Colonic mucosa (tissue), 4 donors: ENCODE results near the gene SCLT1. TPM values are rescaled to one million over a fixed set of nuclear protein-coding genes. Genes with fewer than 3 reads are reported as not detected.

ENCODE experiments used
- DNase-seq: peaks from one replicate; pipeline ENCODE4 v3.0.0-alpha.2; 2020
- H3K27ac ChIP-seq: fragments of 200-600 bp; one replicate; pipeline ENCODE4 v1.8.0; 2021
- H3K27me3 ChIP-seq: fragments of 200-600 bp; one replicate; pipeline ENCODE4 v1.8.0; 2021
- H3K36me3 ChIP-seq: fragments of 200-600 bp; one replicate; pipeline ENCODE4 v1.8.0; 2021
- H3K4me1 ChIP-seq: fragments of 200-600 bp; one replicate; pipeline ENCODE4 v1.8.0; 2021; ENCODE audit warnings: mild to moderate bottlenecking
- H3K4me3 ChIP-seq: fragments of 200-600 bp; one replicate; pipeline ENCODE4 v1.8.0; 2021
- H3K9ac ChIP-seq, 2 donors: one replicate each; pipeline ENCODE4 v1.7.0; 2013; ENCODE audit warnings: control low read depth in 2 of 2, low read depth in 2 of 2, low read length in 2 of 2
- H3K9me3 ChIP-seq: fragments of 200-600 bp; one replicate; pipeline ENCODE4 v1.8.0; 2021
- intact Hi-C: fragments of 100-400 bp; cut with DNase I; formaldehyde crosslinking; loops from one replicate; pipeline ENCODE4 v1.14.1; 2022
- total RNA-seq, 2 donors: library from RNA; stranded (reverse); fragmentation: NEBNext Ultra II Directional in 1 of 2; extraction: Animal tissue kit (Norgen Biotek cat#: 25700) in 1 of 2; gene quantifications; one replicate each; pipeline ENCODE4 v1.2.1, GENCODE V29; 2021
- TF ChIP-seq, protein P1 (sequence below): fragments of 200-600 bp; IDR thresholded peaks from one replicate; pipeline ENCODE4 v1.8.0; 2022; ENCODE audit warnings: antibody characterized with exemption, mild to moderate bottlenecking
- donor health status: healthy.
- donor health status: DM: no; HTN: no; CAD: no.
- donor health status: DM: no; HTN: no; CAD: no.

SCLT1 gene
- total RNA-seq, 2 donors from 2014 or later, result 8.4 to 13.9 TPM

- H3K27ac ChIP-seq, result no peak overlapping the region
- no peaks in the 10 kb centered on the region for H3K4me1 ChIP-seq
- H3K4me3 ChIP-seq, result no peak overlapping the region
- TF ChIP-seq, protein P1, sequence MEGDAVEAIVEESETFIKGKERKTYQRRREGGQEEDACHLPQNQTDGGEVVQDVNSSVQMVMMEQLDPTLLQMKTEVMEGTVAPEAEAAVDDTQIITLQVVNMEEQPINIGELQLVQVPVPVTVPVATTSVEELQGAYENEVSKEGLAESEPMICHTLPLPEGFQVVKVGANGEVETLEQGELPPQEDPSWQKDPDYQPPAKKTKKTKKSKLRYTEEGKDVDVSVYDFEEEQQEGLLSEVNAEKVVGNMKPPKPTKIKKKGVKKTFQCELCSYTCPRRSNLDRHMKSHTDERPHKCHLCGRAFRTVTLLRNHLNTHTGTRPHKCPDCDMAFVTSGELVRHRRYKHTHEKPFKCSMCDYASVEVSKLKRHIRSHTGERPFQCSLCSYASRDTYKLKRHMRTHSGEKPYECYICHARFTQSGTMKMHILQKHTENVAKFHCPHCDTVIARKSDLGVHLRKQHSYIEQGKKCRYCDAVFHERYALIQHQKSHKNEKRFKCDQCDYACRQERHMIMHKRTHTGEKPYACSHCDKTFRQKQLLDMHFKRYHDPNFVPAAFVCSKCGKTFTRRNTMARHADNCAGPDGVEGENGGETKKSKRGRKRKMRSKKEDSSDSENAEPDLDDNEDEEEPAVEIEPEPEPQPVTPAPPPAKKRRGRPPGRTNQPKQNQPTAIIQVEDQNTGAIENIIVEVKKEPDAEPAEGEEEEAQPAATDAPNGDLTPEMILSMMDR, result no peak
- intact Hi-C loops, result no loop called here
- no peak overlapping the region for H3K9ac ChIP-seq
- no peaks in the 10 kb centered on the region for H3K9me3 ChIP-seq
- H3K27me3 ChIP-seq, result no peaks in the 10 kb centered on the region
- no peak for DNase-seq
- H3K36me3 ChIP-seq, result no peaks in the 10 kb centered on the region
These were observed 171.4 kb downstream of the SCLT1 start for GRCh38 chr4:128921954-128922353.

- intact Hi-C loops, result no loop called here
- TF ChIP-seq, protein P1, result no peak
- no peak for DNase-seq
- no peaks in the 10 kb centered on the region for H3K9me3 ChIP-seq
- no peak overlapping the region for H3K9ac ChIP-seq
- no peaks in the 10 kb centered on the region for H3K4me1 ChIP-seq
- no peak overlapping the region for H3K27ac ChIP-seq
- H3K4me3 ChIP-seq, result no peak overlapping the region
- H3K27me3 ChIP-seq, result no peaks in the 10 kb centered on the region
- H3K36me3 ChIP-seq, result no peaks in the 10 kb centered on the region
These were observed 175.6 kb downstream of the SCLT1 start for GRCh38 chr4:128917781-128918180.

- peak; percentile 24 for DNase-seq
- no peak overlapping the region for H3K27ac ChIP-seq
- no peak overlapping the region for H3K9ac ChIP-seq
- H3K4me1 ChIP-seq, result no peaks in the 10 kb centered on the region
- TF ChIP-seq, protein P1, result no peak
- no peaks in the 10 kb centered on the region for H3K36me3 ChIP-seq
- H3K27me3 ChIP-seq, result no peaks in the 10 kb centered on the region
- no peak overlapping the region for H3K4me3 ChIP-seq
- intact Hi-C loops, result no loop called here
- H3K9me3 ChIP-seq, result no peaks in the 10 kb centered on the region
These were observed 176.5 kb downstream of the SCLT1 start for GRCh38 chr4:128916832-128917231.

- intact Hi-C loops, result no loop called here
- Histone ChIP-seq H3K9me3 (no peaks in the 10 kb centered on the region), H3K9ac (no peak overlapping the region), H3K27me3 (no peaks in the 10 kb centered on the region), H3K36me3 (no peaks in the 10 kb centered on the region), H3K4me1 (no peaks in the 10 kb centered on the region), H3K27ac (no peak overlapping the region), H3K4me3 (no peak overlapping the region)
- no peak for DNase-seq
- TF ChIP-seq, protein P1, result no peak
These were observed 177.8 kb downstream of the SCLT1 start for GRCh38 chr4:128915544-128915943.

DNA sequence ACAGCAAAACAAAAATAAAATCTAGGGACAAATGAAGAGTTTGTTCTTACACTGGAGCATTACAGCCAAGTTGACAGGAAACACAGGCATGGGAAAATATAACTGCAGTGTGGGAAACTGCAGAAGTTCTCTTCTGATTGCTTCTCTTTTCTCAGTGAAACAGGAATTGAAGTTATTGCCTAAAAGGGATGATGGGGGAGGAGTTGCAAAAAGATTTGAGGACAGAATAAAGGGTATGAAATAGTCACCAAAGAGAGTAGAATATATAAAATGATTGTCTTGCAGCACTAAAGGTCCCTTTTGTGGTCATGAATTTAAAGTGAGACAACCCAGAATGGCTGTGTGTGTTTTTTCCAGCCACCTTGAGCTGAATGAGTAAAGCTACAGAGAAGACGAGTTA is 180.1 kb downstream of the SCLT1 start:
- Histone ChIP-seq H3K36me3 (no peaks in the 10 kb centered on the region), H3K9me3 (no peaks in the 10 kb centered on the region), H3K9ac (no peak overlapping the region), H3K27ac (no peak overlapping the region), H3K4me1 (no peaks in the 10 kb centered on the region), H3K27me3 (no peaks in the 10 kb centered on the region), H3K4me3 (no peak overlapping the region)
- intact Hi-C loops, result no loop called here
- no peak for DNase-seq
- TF ChIP-seq, protein P1, result no peak

DNA sequence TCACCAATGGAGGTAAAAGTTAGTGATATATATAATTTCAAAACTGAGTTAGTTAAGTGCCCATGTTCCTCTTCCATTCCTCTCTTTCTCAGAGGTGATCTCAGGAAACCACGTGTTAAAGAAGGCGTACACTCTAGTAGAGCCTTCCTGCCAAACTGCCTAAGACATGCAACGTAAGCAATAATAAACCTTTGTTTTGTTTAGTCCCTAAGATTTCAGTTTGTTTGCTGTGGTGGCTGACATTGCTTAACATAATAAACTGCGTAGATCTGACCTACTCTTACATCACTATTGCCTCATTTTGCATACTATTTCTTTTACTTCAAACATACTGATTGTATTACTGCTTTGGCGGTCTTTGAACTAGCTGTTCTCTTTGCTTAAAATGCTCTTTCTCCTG is 184.6 kb downstream of the SCLT1 start:
- no peaks in the 10 kb centered on the region for H3K9me3 ChIP-seq
- no peak overlapping the region for H3K9ac ChIP-seq
- intact Hi-C loops, result no loop called here

More for the DNA sequence above, 184.6 kb downstream of the SCLT1 start:
- Histone ChIP-seq H3K27me3 (no peaks in the 10 kb centered on the region), H3K27ac (no peak overlapping the region), H3K36me3 (no peaks in the 10 kb centered on the region), H3K4me3 (no peak overlapping the region), H3K4me1 (no peaks in the 10 kb centered on the region)
- TF ChIP-seq, protein P1, result no peak
- no peak for DNase-seq
